COLO668 (cell line): ENCODE data around the gene AIF1.

Experiments
- DNase-seq: peaks from one replicate; lab custom pipeline; 2025; ENCODE audit not compliant: unreplicated experiment; lab: John Stamatoyannopoulos, UW

Gene AIF1

DNA sequence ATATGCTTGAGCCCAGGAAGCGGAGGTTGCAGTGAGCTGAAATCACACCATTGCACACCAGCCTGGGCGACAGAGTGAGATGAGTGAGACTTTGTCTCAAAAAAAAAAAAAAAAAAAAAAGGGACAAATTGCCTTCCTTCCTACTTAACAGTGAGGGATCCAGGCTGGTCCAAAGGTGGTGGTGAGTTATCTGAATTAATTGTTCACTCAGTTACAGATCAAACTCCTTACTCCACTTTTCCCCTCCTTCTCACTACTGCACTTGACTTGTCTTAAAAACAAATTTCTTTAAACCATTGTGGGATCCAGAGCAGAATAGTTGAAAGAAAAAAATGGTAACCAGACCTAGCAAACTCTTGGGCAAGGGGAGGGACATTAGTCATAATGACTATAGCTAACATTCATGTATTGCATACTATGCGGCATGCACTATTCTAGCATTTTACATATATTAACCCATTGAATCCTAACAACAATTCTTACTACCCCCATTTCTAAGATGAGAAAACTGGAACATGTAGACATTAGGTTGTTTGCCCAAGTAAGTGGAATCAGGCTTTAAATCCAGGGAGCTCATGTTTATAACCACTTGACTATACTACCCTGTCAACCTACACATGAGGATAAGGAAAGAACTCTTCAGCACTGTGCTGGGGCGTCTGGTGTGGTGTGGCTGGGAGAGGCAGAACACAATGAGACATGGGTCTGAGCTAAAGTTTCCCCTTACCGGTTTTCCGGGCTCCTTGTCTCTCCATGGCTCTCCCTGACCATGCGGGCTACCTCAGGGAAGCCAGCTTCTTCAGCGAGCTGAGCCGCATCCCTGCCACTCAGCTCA lies 48.3 kb downstream of the AIF1 start:
- no peak for DNase-seq

DNA sequence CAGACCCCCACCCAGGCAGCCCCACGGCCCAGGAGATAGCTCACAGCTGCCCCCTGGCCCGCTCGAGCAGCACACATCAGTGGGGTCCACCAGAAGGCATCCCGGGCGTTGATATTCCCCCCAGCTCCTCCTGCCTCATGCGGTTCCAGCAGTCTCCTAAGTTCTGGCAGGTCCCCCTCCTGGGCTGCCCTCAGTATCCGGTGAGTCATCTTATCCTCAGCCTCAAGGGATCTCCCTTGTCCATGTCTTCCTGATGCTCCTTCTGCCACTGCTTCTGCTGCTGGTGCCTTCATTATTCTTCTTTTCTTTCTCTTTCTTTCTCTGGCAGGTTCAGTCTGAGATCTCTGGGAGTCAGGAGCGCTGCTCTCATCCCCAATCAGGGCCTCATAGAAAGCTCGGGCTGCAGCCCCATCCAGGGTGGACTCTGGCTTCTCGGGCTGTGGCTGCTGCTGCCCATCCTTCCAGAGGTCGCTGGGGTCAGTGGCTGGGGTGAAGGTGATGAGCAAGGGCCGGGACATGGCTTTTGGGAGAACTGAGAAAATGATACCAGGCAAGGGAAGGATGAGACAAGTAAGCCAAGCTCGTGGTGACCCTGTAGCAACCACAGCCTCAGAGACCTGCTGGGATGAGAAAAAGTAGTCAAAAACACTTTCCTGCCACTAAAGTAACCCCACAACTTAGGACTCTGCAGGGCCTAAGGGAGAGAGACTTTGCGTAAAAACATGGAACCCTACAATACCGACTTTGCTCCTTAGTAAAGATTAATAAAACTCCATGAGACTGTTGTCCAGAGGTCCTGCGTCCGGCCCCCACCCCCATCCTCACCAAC lies 49.1 kb downstream of the AIF1 start:
- no peak for DNase-seq

DNA sequence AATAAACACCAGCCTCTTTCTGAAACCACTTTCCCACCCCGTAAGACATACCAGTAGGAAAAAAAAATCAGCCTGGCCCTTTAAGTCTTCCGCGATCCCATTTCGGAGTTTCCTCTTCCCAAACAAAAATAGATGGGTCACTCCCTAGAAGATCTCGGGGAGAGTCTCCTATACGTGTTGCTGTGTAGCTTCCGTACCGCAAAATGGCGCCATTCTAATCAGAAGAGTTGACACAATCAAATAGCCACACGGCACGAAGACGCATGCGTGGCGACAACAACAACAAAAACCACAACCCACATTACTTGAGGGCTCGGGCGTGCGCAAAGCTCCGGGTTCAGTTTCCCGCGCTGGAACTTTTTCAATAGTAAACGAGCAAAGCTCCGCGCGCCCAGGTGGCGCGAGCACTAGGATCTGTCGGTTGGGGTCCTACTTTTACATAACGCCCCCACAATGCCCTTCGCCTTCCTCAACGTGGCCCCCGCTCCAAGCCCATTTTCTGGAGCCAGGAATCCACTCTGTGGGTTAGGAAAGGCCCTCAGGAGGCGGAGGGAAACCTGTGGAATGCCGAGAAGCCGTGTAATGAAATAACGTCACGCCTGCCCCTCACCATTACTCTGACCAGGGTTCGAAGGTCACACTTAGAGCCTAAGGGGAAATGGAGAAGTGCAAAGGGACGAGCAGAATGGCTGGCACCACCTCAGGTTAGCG lies 49.9 kb downstream of the AIF1 start, which contains the start of gene GPANK1:
Gene GPANK1 (minus strand): TSS at position 208 of the 711 bp plus-strand sequence. CDS start 519 bp downstream, outside the sequence.
- peak; percentile 83 for DNase-seq

DNA sequence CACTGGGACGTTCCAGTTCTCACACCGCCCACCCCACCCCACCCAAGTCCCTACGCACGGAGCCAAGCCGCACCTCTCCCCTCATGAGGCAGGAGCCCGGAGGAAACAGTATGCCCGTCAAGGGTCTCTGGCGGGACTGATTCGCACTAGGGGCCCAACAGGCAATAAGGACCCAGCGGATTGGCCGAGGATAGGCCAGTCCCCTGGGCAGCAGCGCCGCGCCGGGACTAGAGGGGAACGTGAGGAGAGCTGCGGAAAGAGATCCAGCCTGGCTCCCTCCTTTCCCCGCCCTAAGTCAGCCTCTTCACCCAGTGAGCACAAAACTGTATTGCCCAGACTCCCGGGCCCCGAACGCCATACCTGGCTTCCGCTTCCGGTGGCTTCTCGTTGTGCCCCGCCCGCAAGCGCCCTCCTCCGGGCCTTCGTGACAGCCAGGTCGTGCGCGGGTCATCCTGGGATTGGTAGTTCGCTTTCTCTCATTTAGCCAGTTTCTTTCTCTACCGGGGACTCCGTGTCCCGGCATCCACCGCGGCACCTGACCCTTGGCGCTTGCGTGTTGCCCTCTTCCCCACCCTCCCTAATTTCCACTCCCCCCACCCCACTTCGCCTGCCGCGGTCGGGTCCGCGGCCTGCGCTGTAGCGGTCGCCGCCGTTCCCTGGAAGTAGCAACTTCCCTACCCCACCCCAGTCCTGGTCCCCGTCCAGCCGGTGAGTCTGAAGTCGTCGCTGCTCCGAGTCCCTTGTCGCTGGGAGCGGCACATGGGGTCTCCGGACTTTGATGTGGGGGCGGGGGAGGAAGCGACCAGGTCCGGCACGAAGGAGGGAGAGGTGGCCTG lies 50.7 kb downstream of the AIF1 start, which contains the start of gene CSNK2B:
Gene CSNK2B (plus strand): TSS at position 580 of the 836 bp plus-strand sequence. CDS start 752 bp downstream, outside the sequence.
- peak; percentile 94 for DNase-seq

DNA sequence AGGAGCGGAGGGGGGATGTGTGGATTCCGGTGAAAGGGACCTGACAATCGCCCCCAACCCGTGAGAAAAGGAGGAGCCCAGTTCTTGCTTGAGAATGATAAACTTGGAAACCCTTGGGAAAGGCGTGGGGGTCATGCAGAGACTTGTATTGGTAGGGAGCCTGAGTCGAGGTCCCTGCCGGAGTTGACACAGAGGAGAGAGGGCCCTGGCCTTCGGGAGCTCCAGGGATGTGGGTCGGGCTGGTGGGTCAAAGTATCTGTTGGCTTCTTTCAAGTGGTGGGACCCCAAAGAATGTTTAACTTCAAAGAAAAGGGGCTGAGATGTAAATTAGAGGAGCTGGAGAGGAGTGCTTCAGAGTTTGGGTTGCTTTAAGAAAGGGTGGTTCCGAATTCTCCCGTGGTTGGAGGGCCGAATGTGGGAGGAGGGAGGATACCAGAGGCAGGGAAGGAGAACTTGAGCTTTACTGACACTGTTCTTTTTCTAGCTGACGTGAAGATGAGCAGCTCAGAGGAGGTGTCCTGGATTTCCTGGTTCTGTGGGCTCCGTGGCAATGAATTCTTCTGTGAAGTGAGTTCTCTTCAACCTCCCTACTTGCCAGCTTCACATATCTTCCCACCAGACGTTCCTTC lies 51.4 kb downstream of the AIF1 start:
- no peak for DNase-seq
